Activated CD8-positive, alpha-beta T cell treated with anti-CD3 and anti-CD28 coated beads for 36 hours (primary cell): ENCODE measurements around the gene STIL. TPM values are rescaled to one million over a fixed set of nuclear protein-coding genes. Genes with fewer than 3 reads are reported as not detected.
A peak's percentile ranks its signal among the peaks of the same experiment; 100 is the strongest.

Source experiments
- ATAC-seq: fragments of 200-7000 bp; cut with Tn5 transposase; one replicate; pipeline ENCODE4 v1.10.0; 2021; ENCODE audit warnings: mild to moderate bottlenecking, moderate library complexity
- CTCF ChIA-PET: fragments of 350-600 bp; sonication (Branson Sonifier 250); formaldehyde crosslinking; loops from one replicate; lab custom pipeline; 2021; ENCODE audit warnings: antibody characterized with exemption; lab: Charles Lee
- POLR2A ChIA-PET: fragments of 350-600 bp; sonication (Branson Sonifier 250); formaldehyde crosslinking; loops from one replicate; lab custom pipeline; 2021; ENCODE audit warnings: antibody characterized with exemption; lab: Charles Lee
- DNase-seq: peaks from one replicate; pipeline ENCODE4 v3.0.0-alpha.2; 2020
- H3K27ac Mint-ChIP-seq: one replicate; pipeline ENCODE4 v1.8.0; 2021; ENCODE audit warnings: mild to moderate bottlenecking, mixed read lengths
- H3K27me3 Mint-ChIP-seq: one replicate; pipeline ENCODE4 v1.8.0; 2021; ENCODE audit warnings: mixed read lengths
- H3K36me3 Mint-ChIP-seq: one replicate; pipeline ENCODE4 v1.8.0; 2021; ENCODE audit warnings: low read depth, mixed read lengths
- H3K4me1 Mint-ChIP-seq: one replicate; pipeline ENCODE4 v1.8.0; 2021; ENCODE audit warnings: low read depth, mixed read lengths
- H3K4me3 Mint-ChIP-seq: one replicate; pipeline ENCODE4 v1.8.0; 2021; ENCODE audit warnings: mild to moderate bottlenecking, moderate library complexity, mixed read lengths
- H3K9me3 Mint-ChIP-seq: one replicate; pipeline ENCODE4 v1.8.0; 2021; ENCODE audit warnings: mixed read lengths
- CTCF ChIP-seq: fragments of 200-600 bp; IDR thresholded peaks from one replicate; pipeline ENCODE4 v1.8.0; 2022; ENCODE audit warnings: antibody characterized with exemption, mild to moderate bottlenecking
- intact Hi-C: fragments of 100-400 bp; cut with micrococcal nuclease; formaldehyde crosslinking; loops from one replicate; pipeline ENCODE4 v1.10.0; 2022
- total RNA-seq, 2 experiments: library from RNA; stranded (reverse); gene quantifications; one replicate each; pipeline ENCODE4 v1.2.3, GENCODE V29; 2021

Gene STIL
- total RNA-seq, result 10 to 100 TPM; 22.8 to 24.5 TPM

- H3K9me3 Mint-ChIP-seq, result no peaks in the 10 kb centered on the region
- peak; percentile 98 for ATAC-seq
- POLR2A ChIA-PET, result interaction anchor here (1.7 to 5.1 kb wide), 2 partner anchors 10 to 19 kb away, joined by 7 to 42 read pairs; partner anchors contain the start of gene CMPK1
- peak within 1 kb of the TSS; percentile 91 for H3K27ac Mint-ChIP-seq
- H3K4me1 Mint-ChIP-seq, result peaks cover 8% of the 10 kb centered on the region
- TF ChIP-seq CTCF, result no peak
- CTCF ChIA-PET, result interaction anchor here (1.3 to 1.8 kb wide), 6 partner anchors 9 to 138 kb away, joined by 3 to 9 read pairs (median 6); partner anchors contain the start of genes CMPK1 and FOXD2
- H3K27me3 Mint-ChIP-seq, result no peaks in the 10 kb centered on the region
- peak; percentile 99 for DNase-seq
- peak within 1 kb of the TSS; percentile 95 for H3K4me3 Mint-ChIP-seq
- peaks cover 17% of the 10 kb centered on the region for H3K36me3 Mint-ChIP-seq
- intact Hi-C loops, result loop anchor here (1.0 kb wide), 1 partner anchor 19 kb away; the partner anchor contains the start of gene CMPK1
These were observed at the start of gene STIL for GRCh38 chr1:47313915-47314664. STIL (minus strand) TSS chr1:47314147; CDS start chr1:47310319, 3,828 bp downstream.

- no peak for TF ChIP-seq CTCF
- CTCF ChIA-PET, result no interaction called here
- ATAC-seq, result no peak
- no peak overlapping the region for H3K27ac Mint-ChIP-seq
- H3K9me3 Mint-ChIP-seq, result no peaks in the 10 kb centered on the region
- POLR2A ChIA-PET, result no interaction called here
- peaks cover 6% of the 10 kb centered on the region for H3K4me1 Mint-ChIP-seq
- H3K36me3 Mint-ChIP-seq, result no peaks in the 10 kb centered on the region
- no peak for DNase-seq
- H3K4me3 Mint-ChIP-seq, result no peak overlapping the region
- no peaks in the 10 kb centered on the region for H3K27me3 Mint-ChIP-seq
- intact Hi-C loops, result no loop called here
These were observed 48.9 kb upstream of the STIL start for GRCh38 chr1:47362828-47363227.

GRCh38 chr1:47361380-47361779, 47.4 kb upstream of the STIL start:
- Mint-ChIP-seq H3K9me3 (no peaks in the 10 kb centered on the region), H3K27ac (no peak overlapping the region), H3K27me3 (no peaks in the 10 kb centered on the region), H3K4me1 (peaks cover 6% of the 10 kb centered on the region), H3K36me3 (no peaks in the 10 kb centered on the region), H3K4me3 (no peak overlapping the region)
- no peak for ATAC-seq
- ChIA-PET CTCF (no interaction called here), POLR2A (no interaction called here)
- intact Hi-C loops, result no loop called here
- DNase-seq, result no peak
- TF ChIP-seq CTCF, result no peak

- Mint-ChIP-seq H3K36me3 (peaks cover 12% of the 10 kb centered on the region), H3K27me3 (no peaks in the 10 kb centered on the region), H3K27ac (peak overlapping the region; percentile 82), H3K4me1 (peaks cover 22% of the 10 kb centered on the region), H3K4me3 (no peak overlapping the region), H3K9me3 (peaks cover 2% of the 10 kb centered on the region)
- ATAC-seq (peak; percentile 98), DNase-seq (peak; percentile 9)
- intact Hi-C loops, result no loop called here
- ChIA-PET POLR2A (no interaction called here), CTCF (interaction anchor here (0.9 to 1.2 kb wide), 2 partner anchors 9 to 173 kb away, joined by 3 read pairs; no protein-coding TSS in a partner anchor)
- TF ChIP-seq CTCF, result no peak
These were observed 37.4 kb upstream of the STIL start for GRCh38 chr1:47351305-47351704.

GRCh38 chr1:47348246-47348645, 34.3 kb upstream of the STIL start:
- POLR2A ChIA-PET, result no interaction called here
- H3K27me3 Mint-ChIP-seq, result no peaks in the 10 kb centered on the region
- H3K4me1 Mint-ChIP-seq, result peaks cover 21% of the 10 kb centered on the region
- H3K9me3 Mint-ChIP-seq, result peaks cover 2% of the 10 kb centered on the region
- H3K4me3 Mint-ChIP-seq, result no peak overlapping the region
- no peak for TF ChIP-seq CTCF
- H3K36me3 Mint-ChIP-seq, result peaks cover 12% of the 10 kb centered on the region
- intact Hi-C loops, result no loop called here
- CTCF ChIA-PET, result interaction anchor here (1.0 kb wide), 1 partner anchor 10 kb away, joined by 3 read pairs; no protein-coding TSS in a partner anchor
- DNase-seq (no peak), ATAC-seq (no peak)
- no peak overlapping the region for H3K27ac Mint-ChIP-seq
